K562 (cell line): ENCODE data around the gene STC2. TPM values are rescaled to one million over a fixed set of nuclear protein-coding genes. Genes with fewer than 3 reads are reported as not detected.
A peak's percentile ranks its signal among the peaks of the same experiment; 100 is the strongest.

Experiments used
- AFF4 ChIP-seq: sonication (generic); formaldehyde crosslinking; IDR thresholded peaks from 2 replicates; pipeline ENCODE4 v1.8.0; 2023; ENCODE audit warnings: mild to moderate bottlenecking, missing genetic modification reagents
- ARHGAP35 ChIP-seq: fragments of 450-650 bp; IDR thresholded peaks from 2 replicates; pipeline ENCODE4 v1.6.1; 2018; ENCODE audit not compliant: partially characterized antibody
- CC2D1A ChIP-seq: fragments of 450-650 bp; IDR thresholded peaks from 2 replicates; pipeline ENCODE4 v1.6.1; 2017; ENCODE audit warnings: mild to moderate bottlenecking
- DPF2 ChIP-seq: fragments of 450-650 bp; IDR thresholded peaks from 2 replicates; pipeline ENCODE4 v1.6.1; 2016
- EGR1 ChIP-seq: fragments of 450-650 bp; conservative IDR thresholded peaks from 2 replicates; pipeline ENCODE4 v1.6.1; 2017; ENCODE audit warnings: mild to moderate bottlenecking
- FOSL1 ChIP-seq: fragments of 200-800 bp; sonication (Bioruptor generic); conservative IDR thresholded peaks from 2 replicates; pipeline ENCODE4 v1.6.1; 2016; ENCODE audit warnings: missing genetic modification characterization, missing compliant biosample characterization
- L3MBTL2 ChIP-seq: fragments of 450-650 bp; IDR thresholded peaks from 2 replicates; pipeline ENCODE4 v1.6.1; 2016; ENCODE audit warnings: mild to moderate bottlenecking, moderate library complexity
- MGA ChIP-seq: fragments of 450-650 bp; IDR thresholded peaks from 2 replicates; pipeline ENCODE4 v1.6.1; 2016; ENCODE audit warnings: mild to moderate bottlenecking, moderate library complexity
- MTA2 ChIP-seq: fragments of 450-650 bp; IDR thresholded peaks from 2 replicates; pipeline ENCODE4 v1.6.1; 2016; ENCODE audit warnings: low read depth
- MYNN ChIP-seq, 2 experiments: sonication (generic); formaldehyde crosslinking in 1 of 2; IDR thresholded peaks; 2 replicates each; pipeline versions ENCODE4 v1.5.0 to v1.6.1; 2016 to 2020; ENCODE audit warnings: antibody characterized with exemption in 1 of 2, missing genetic modification reagents in 1 of 2
- SOX6 ChIP-seq: fragments of 450-650 bp; IDR thresholded peaks from 2 replicates; pipeline ENCODE4 v1.6.1; 2014; ENCODE audit warnings: mild to moderate bottlenecking
- ZEB2 ChIP-seq: fragments of 450-650 bp; IDR thresholded peaks from 2 replicates; pipeline ENCODE4 v1.6.1; 2016
- ZNF717 ChIP-seq: fragments of 250-450 bp; sonication (Bioruptor Pico); IDR thresholded peaks from 2 replicates; pipeline ENCODE4 v1.5.0; 2021
- polyA plus RNA-seq, 8 experiments: library from polyadenylated mRNA; depleted of rRNA in 4 of 8; stranded (reverse) in 5 of 8; unstranded in 3 of 8; fragments of >200 nt; fragmentation: Nextera tagmentation in 2 of 8; fragmentation: Illumina TruSeq in 1 of 8; extraction: Ambion mirVana in 2 of 8; extraction: Trizol in 1 of 8; gene quantifications; 2 replicates each; pipeline versions ENCODE4 v1.2.1 to v1.2.3, GENCODE V29; 2011 to 2014; ENCODE audit warnings: inconsistent platforms in 1 of 8, missing spikeins in 1 of 8
- total RNA-seq, 7 experiments: library from RNA; depleted of rRNA in 6 of 7; stranded (reverse); fragments of >200 nt in 6 of 7; fragmentation: Illumina TruSeq in 2 of 7; extraction: Trizol in 2 of 7; gene quantifications; 2 replicates each; pipeline versions ENCODE4 v1.2.1 to v1.2.3, GENCODE V29; 2011 to 2021; ENCODE audit warnings: low replicate concordance in 1 of 7

The STC2 gene
- total and polyA plus RNA-seq, 9 of the 15 experiments (the other 6 are each of a cell fraction or from before 2014, with no cell fraction given) = 0.62 to 31.7 (median 7.4) TPM

GRCh38 chr5:173303878-173304590, 24.2 kb downstream of the STC2 start (continued):
- TF ChIP-seq MGA (peak; percentile 42), SOX6 (peak; percentile 69), AFF4 (CRISPR knock-in tag) (no peak), ZNF717 (CRISPR knock-in tag) (no peak), FOSL1 (tag) (peak; percentile 63), CC2D1A (no peak), L3MBTL2 (peak; percentile 72), DPF2 (peak; percentile 73; the same call in 1 of the 2 replicates), ARHGAP35 (no peak), EGR1 (peak; percentile 24; the same call in 1 of the 2 replicates), ZEB2 (peak; percentile 70), MYNN (IDR thresholded peaks at IDR 0.05) (peak; percentile 30; the same call in 1 of the 2 replicates), MYNN (CRISPR knock-in tag; IDR thresholded peaks at IDR 0.05) (no peak), MTA2 (0 out of 2 replicates have a peak, but pooled peaks have one; percentile 18)
